K562 (cell line): ENCODE results near the gene ACAT2. TPM values are rescaled to one million over a fixed set of nuclear protein-coding genes. Genes with fewer than 3 reads are reported as not detected.

Experiments used
- KDM5B ChIP-seq: fragments of 200-600 bp; sonication (generic); IDR thresholded peaks from 2 replicates; pipeline ENCODE4 v1.6.1; 2012; ENCODE audit warnings: low read depth, mild to moderate bottlenecking, moderate library complexity, low read length, control low read depth, inconsistent platforms; ENCODE audit not compliant: insufficient replicate concordance
- POLR2H ChIP-seq: IDR thresholded peaks from 2 replicates; pipeline ENCODE4 v1.6.1; 2016; ENCODE audit warnings: missing genetic modification characterization, low read depth, mild to moderate bottlenecking, control low read depth, missing compliant biosample characterization, moderate library complexity
- PRPF4 ChIP-seq: fragments of 200-400 bp; formaldehyde crosslinking; IDR thresholded peaks from one replicate; pipeline ENCODE4 v1.6.1; 2017; ENCODE audit warnings: low read length, low read depth, mild to moderate bottlenecking; ENCODE audit not compliant: insufficient read depth, poor library complexity, severe bottlenecking
- RBBP5 ChIP-seq: fragments of 200-600 bp; sonication (generic); IDR thresholded peaks from 2 replicates; pipeline ENCODE4 v1.6.1; 2012; ENCODE audit warnings: borderline replicate concordance, mild to moderate bottlenecking, low read length, control low read depth, inconsistent platforms; ENCODE audit not compliant: insufficient read depth, poor library complexity, severe bottlenecking
- ZBTB7A ChIP-seq: IDR thresholded peaks from 2 replicates; pipeline ENCODE4 v1.6.1; 2011; ENCODE audit warnings: low read depth, mild to moderate bottlenecking, low read length, moderate library complexity, borderline replicate concordance; ENCODE audit not compliant: control insufficient read depth
- polyA plus RNA-seq, 8 experiments: library from polyadenylated mRNA; depleted of rRNA in 4 of 8; stranded (reverse) in 5 of 8; unstranded in 3 of 8; fragments of >200 nt; fragmentation: Nextera tagmentation in 2 of 8; fragmentation: Illumina TruSeq in 1 of 8; extraction: Ambion mirVana in 2 of 8; extraction: Trizol in 1 of 8; gene quantifications; 2 replicates each; pipeline versions ENCODE4 v1.2.1 to v1.2.3, GENCODE V29; 2011 to 2014; ENCODE audit warnings: inconsistent platforms in 1 of 8, missing spikeins in 1 of 8
- total RNA-seq, 7 experiments: library from RNA; depleted of rRNA in 6 of 7; stranded (reverse); fragments of >200 nt in 6 of 7; fragmentation: Illumina TruSeq in 2 of 7; extraction: Trizol in 2 of 7; gene quantifications; 2 replicates each; pipeline versions ENCODE4 v1.2.1 to v1.2.3, GENCODE V29; 2011 to 2021; ENCODE audit warnings: low replicate concordance in 1 of 7
- TF ChIP-seq, protein P1 (sequence below): IDR thresholded peaks from 3 replicates; pipeline ENCODE4 v1.6.1; 2011; ENCODE audit warnings: borderline replicate concordance, mild to moderate bottlenecking, moderate library complexity; ENCODE audit not compliant: insufficient read length; ENCODE audit errors: extremely low read depth
- TF ChIP-seq, protein P2 (sequence below): sonication (generic); formaldehyde crosslinking; IDR thresholded peaks from 2 replicates; pipeline ENCODE4 v1.8.0; 2023; ENCODE audit warnings: mild to moderate bottlenecking, missing genetic modification reagents
- TF ChIP-seq, protein P3 (sequence below): fragments of 450-650 bp; IDR thresholded peaks from 2 replicates; pipeline ENCODE4 v1.7.0; 2016; ENCODE audit warnings: borderline replicate concordance
- TF ChIP-seq, protein P4 (sequence below): fragments of 250-450 bp; sonication (Bioruptor Pico); IDR thresholded peaks from 2 replicates; pipeline ENCODE4 v1.8.0; 2022; ENCODE audit warnings: inconsistent platforms, mild to moderate bottlenecking, moderate library complexity, borderline replicate concordance
- TF ChIP-seq, protein P5 (sequence below): sonication (generic); formaldehyde crosslinking; IDR thresholded peaks from 2 replicates; pipeline ENCODE4 v1.9.0; 2022; ENCODE audit warnings: mild to moderate bottlenecking, missing genetic modification reagents
- TF ChIP-seq, protein P6 (sequence below): fragments of 450-650 bp; IDR thresholded peaks from 2 replicates; pipeline ENCODE4 v1.6.1; 2018; ENCODE audit not compliant: partially characterized antibody

ACAT2 gene
- total and polyA plus RNA-seq, 9 of the 15 experiments (the other 6 are each of a cell fraction or from before 2014, with no cell fraction given), result 63.0 to 309 (median 144) TPM

DNA sequence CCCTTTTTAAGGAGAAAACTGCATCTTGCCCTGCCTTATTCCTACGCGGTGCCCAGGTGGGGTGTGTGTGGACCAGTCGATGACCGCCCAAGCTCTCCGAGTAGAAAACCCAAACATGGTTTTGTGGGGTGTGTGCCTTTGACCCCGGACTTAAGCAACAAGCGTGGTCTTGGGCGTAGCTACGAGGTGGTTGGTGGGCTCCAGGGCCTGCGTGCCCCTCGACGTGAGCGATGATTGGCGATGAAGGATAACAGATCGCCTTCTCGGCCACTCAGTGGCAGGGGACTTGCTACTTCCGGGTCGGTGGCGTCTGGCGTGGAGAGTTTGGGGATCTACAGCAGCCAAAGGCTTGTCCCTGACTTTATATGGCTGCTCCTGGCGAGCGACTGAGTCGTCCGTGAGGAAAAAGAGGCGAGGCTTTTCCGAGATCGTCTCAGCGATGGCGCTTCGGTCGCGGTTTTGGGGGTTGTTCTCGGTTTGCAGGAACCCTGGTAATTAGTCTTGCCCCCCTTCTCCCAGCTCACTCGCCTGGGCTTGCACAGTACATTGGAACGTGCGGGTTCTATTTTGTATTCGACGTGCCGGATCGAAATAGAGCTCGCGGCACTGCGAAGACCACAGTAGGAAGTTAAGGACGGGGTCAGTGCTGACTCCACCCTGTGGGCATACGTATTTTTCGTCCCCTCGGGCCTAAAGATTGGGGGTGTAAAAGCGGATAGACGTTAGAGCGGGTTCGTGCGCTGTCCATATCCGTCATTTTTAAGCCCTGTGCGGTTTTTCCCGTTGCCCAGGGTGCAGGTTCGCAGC is 28.5 kb downstream of the ACAT2 start, which contains the start of gene MRPL18 (continued):
- TF ChIP-seq, protein P1, sequence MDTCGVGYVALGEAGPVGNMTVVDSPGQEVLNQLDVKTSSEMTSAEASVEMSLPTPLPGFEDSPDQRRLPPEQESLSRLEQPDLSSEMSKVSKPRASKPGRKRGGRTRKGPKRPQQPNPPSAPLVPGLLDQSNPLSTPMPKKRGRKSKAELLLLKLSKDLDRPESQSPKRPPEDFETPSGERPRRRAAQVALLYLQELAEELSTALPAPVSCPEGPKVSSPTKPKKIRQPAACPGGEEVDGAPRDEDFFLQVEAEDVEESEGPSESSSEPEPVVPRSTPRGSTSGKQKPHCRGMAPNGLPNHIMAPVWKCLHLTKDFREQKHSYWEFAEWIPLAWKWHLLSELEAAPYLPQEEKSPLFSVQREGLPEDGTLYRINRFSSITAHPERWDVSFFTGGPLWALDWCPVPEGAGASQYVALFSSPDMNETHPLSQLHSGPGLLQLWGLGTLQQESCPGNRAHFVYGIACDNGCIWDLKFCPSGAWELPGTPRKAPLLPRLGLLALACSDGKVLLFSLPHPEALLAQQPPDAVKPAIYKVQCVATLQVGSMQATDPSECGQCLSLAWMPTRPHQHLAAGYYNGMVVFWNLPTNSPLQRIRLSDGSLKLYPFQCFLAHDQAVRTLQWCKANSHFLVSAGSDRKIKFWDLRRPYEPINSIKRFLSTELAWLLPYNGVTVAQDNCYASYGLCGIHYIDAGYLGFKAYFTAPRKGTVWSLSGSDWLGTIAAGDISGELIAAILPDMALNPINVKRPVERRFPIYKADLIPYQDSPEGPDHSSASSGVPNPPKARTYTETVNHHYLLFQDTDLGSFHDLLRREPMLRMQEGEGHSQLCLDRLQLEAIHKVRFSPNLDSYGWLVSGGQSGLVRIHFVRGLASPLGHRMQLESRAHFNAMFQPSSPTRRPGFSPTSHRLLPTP, result no peak
- TF ChIP-seq, protein P2, sequence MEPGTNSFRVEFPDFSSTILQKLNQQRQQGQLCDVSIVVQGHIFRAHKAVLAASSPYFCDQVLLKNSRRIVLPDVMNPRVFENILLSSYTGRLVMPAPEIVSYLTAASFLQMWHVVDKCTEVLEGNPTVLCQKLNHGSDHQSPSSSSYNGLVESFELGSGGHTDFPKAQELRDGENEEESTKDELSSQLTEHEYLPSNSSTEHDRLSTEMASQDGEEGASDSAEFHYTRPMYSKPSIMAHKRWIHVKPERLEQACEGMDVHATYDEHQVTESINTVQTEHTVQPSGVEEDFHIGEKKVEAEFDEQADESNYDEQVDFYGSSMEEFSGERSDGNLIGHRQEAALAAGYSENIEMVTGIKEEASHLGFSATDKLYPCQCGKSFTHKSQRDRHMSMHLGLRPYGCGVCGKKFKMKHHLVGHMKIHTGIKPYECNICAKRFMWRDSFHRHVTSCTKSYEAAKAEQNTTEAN (CRISPR knock-in tag), result peak; percentile 71; the same call in 1 of the 2 replicates
- TF ChIP-seq ZBTB7A (peak; percentile 92), PRPF4 (no peak), RBBP5 (peak; percentile 64), POLR2H (0 out of 2 replicates have a peak, but pooled peaks have one; percentile 68), KDM5B (peak; percentile 89)
- TF ChIP-seq, protein P3, sequence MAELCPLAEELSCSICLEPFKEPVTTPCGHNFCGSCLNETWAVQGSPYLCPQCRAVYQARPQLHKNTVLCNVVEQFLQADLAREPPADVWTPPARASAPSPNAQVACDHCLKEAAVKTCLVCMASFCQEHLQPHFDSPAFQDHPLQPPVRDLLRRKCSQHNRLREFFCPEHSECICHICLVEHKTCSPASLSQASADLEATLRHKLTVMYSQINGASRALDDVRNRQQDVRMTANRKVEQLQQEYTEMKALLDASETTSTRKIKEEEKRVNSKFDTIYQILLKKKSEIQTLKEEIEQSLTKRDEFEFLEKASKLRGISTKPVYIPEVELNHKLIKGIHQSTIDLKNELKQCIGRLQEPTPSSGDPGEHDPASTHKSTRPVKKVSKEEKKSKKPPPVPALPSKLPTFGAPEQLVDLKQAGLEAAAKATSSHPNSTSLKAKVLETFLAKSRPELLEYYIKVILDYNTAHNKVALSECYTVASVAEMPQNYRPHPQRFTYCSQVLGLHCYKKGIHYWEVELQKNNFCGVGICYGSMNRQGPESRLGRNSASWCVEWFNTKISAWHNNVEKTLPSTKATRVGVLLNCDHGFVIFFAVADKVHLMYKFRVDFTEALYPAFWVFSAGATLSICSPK, result no peak
- TF ChIP-seq, protein P4, sequence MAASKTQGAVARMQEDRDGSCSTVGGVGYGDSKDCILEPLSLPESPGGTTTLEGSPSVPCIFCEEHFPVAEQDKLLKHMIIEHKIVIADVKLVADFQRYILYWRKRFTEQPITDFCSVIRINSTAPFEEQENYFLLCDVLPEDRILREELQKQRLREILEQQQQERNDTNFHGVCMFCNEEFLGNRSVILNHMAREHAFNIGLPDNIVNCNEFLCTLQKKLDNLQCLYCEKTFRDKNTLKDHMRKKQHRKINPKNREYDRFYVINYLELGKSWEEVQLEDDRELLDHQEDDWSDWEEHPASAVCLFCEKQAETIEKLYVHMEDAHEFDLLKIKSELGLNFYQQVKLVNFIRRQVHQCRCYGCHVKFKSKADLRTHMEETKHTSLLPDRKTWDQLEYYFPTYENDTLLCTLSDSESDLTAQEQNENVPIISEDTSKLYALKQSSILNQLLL (CRISPR knock-in tag), result no peak
- TF ChIP-seq, protein P5, sequence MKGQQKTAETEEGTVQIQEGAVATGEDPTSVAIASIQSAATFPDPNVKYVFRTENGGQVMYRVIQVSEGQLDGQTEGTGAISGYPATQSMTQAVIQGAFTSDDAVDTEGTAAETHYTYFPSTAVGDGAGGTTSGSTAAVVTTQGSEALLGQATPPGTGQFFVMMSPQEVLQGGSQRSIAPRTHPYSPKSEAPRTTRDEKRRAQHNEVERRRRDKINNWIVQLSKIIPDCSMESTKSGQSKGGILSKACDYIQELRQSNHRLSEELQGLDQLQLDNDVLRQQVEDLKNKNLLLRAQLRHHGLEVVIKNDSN, result peak; percentile 48
- TF ChIP-seq, protein P6, sequence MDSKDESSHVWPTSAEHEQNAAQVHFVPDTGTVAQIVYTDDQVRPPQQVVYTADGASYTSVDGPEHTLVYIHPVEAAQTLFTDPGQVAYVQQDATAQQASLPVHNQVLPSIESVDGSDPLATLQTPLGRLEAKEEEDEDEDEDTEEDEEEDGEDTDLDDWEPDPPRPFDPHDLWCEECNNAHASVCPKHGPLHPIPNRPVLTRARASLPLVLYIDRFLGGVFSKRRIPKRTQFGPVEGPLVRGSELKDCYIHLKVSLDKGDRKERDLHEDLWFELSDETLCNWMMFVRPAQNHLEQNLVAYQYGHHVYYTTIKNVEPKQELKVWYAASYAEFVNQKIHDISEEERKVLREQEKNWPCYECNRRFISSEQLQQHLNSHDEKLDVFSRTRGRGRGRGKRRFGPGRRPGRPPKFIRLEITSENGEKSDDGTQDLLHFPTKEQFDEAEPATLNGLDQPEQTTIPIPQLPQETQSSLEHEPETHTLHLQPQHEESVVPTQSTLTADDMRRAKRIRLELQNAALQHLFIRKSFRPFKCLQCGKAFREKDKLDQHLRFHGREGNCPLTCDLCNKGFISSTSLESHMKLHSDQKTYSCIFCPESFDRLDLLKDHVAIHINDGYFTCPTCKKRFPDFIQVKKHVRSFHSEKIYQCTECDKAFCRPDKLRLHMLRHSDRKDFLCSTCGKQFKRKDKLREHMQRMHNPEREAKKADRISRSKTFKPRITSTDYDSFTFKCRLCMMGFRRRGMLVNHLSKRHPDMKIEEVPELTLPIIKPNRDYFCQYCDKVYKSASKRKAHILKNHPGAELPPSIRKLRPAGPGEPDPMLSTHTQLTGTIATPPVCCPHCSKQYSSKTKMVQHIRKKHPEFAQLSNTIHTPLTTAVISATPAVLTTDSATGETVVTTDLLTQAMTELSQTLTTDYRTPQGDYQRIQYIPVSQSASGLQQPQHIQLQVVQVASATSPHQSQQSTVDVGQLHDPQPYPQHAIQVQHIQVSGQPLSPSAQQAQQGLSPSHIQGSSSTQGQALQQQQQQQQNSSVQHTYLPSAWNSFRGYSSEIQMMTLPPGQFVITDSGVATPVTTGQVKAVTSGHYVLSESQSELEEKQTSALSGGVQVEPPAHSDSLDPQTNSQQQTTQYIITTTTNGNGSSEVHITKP, result no peak
